ENCODE data around the gene ZNF526. TPM values are rescaled to one million over a fixed set of nuclear protein-coding genes. Genes with fewer than 3 reads are reported as not detected.
"Not testable (repeated sequence)": the region's sequence is repeated elsewhere in the genome, so short reads cannot be mapped to it uniquely, and the experiment has no call there.

ZNF526 gene
- total RNA-seq, 1 donor from 2014 or later: 7.8 TPM

- Histone ChIP-seq H3K27ac (ENCODE audit: low read depth, low read length) (peak overlapping the region; percentile 36), H3K27me3 (ENCODE audit: control insufficient read depth in 3 of 3, insufficient read depth in 3 of 3, low read length in 3 of 3) (peaks cover 0 to 38% (median 25%) of the 10 kb centered on the region in 3 donors), H3K4me1 (ENCODE audit: control insufficient read depth in 3 of 3, insufficient read depth in 3 of 3, low read length in 3 of 3) (peaks cover 36 to 50% (median 43%) of the 10 kb centered on the region in 3 donors), H3K9me3 (ENCODE audit: control insufficient read depth in 3 of 3, low read length in 3 of 3) (no peaks in the 10 kb centered on the region), H3K9ac (ENCODE audit: low read depth in 1 of 3, low read length in 3 of 3) (peak overlapping the region in 1 of 3 donors; percentile 66), H3K4me3 (ENCODE audit: low read length in 3 of 3) (peak overlapping the region in 2 of 3 donors; percentile 10 to 13), H3K36me3 (ENCODE audit: control insufficient read depth in 3 of 3, insufficient read depth in 3 of 3, low read length in 3 of 3) (peaks cover 0 to 9% (median 4%) of the 10 kb centered on the region in 3 donors)
Measured at GRCh38 chr19:42251572-42252358, 31.7 kb downstream of the ZNF526 start.

DNA sequence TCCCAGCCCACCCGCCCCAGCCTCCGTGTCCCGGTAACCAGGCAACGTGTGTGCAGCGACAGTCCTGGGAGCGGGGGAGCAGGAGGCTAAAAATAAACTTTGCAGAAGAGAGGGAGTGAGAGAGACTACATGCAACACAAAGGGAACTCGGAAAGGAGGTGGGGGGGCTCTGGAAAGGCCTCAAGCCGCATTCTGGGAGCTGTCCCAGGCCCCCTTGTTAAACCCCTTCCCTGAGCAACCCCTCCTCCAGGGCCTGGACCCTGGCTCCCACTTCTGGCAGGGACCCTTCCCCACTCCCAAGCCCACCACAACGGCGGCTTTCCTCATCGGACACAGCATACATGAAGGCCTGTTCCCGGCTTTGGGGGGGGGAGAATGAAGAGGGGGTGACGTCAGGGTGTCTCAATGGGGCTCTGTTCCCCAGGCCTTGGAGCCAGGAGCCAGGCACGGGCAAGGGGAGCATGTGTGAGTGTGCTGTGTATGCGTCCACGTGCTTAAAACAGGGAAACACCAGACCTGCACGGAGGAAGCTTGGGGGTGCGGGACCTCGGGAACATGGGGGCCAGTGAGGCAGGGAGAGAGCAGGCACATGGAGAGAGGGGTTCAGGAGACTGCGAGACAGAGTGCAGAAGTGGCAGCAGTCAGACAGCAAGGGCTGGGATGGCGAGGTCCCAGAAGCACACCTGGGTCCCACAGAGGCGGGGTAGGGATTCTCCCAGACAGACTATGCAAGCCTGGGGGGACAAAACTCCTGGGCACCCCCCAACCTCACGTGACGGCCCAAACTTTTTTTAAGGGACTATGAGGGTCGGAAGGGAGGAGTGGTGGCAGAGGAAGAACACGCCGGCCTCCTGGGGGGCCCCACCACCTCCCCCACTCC lies 32.5 kb downstream of the ZNF526 start:
- H3K4me3 ChIP-seq (ENCODE audit: low read length in 3 of 3): peak overlapping the region; percentile 59 to 82 (median 73)
- no peaks in the 10 kb centered on the region for H3K9me3 ChIP-seq (ENCODE audit: control insufficient read depth in 3 of 3, low read length in 3 of 3)
- H3K9ac ChIP-seq (ENCODE audit: low read depth in 1 of 3, low read length in 3 of 3): peak overlapping the region; percentile 71 to 77 (median 77)
- H3K27me3 ChIP-seq (ENCODE audit: control insufficient read depth in 3 of 3, insufficient read depth in 3 of 3, low read length in 3 of 3): peaks cover 0 to 42% (median 27%) of the 10 kb centered on the region in 3 donors
- peaks cover 32 to 46% (median 40%) of the 10 kb centered on the region in 3 donors for H3K4me1 ChIP-seq (ENCODE audit: control insufficient read depth in 3 of 3, insufficient read depth in 3 of 3, low read length in 3 of 3)
- H3K36me3 ChIP-seq (ENCODE audit: control insufficient read depth in 3 of 3, insufficient read depth in 3 of 3, low read length in 3 of 3): peaks cover 0 to 9% (median 4%) of the 10 kb centered on the region in 3 donors
- peak overlapping the region; percentile 76 for H3K27ac ChIP-seq (ENCODE audit: low read depth, low read length)

GRCh38 chr19:42253245-42254088 lies 33.4 kb downstream of the ZNF526 start:
- Histone ChIP-seq H3K27ac (ENCODE audit: low read depth, low read length) (peak overlapping the region; percentile 94), H3K9ac (ENCODE audit: low read depth in 1 of 3, low read length in 3 of 3) (peak overlapping the region; percentile 71 to 77 (median 77)), H3K4me1 (ENCODE audit: control insufficient read depth in 3 of 3, insufficient read depth in 3 of 3, low read length in 3 of 3) (peaks cover 32 to 46% (median 40%) of the 10 kb centered on the region in 3 donors), H3K27me3 (ENCODE audit: control insufficient read depth in 3 of 3, insufficient read depth in 3 of 3, low read length in 3 of 3) (peaks cover 0 to 42% (median 27%) of the 10 kb centered on the region in 3 donors), H3K4me3 (ENCODE audit: low read length in 3 of 3) (peak overlapping the region; percentile 68 to 82 (median 78)), H3K36me3 (ENCODE audit: control insufficient read depth in 3 of 3, insufficient read depth in 3 of 3, low read length in 3 of 3) (peaks cover 0 to 9% (median 4%) of the 10 kb centered on the region in 3 donors), H3K9me3 (ENCODE audit: control insufficient read depth in 3 of 3, low read length in 3 of 3) (no peaks in the 10 kb centered on the region)

DNA sequence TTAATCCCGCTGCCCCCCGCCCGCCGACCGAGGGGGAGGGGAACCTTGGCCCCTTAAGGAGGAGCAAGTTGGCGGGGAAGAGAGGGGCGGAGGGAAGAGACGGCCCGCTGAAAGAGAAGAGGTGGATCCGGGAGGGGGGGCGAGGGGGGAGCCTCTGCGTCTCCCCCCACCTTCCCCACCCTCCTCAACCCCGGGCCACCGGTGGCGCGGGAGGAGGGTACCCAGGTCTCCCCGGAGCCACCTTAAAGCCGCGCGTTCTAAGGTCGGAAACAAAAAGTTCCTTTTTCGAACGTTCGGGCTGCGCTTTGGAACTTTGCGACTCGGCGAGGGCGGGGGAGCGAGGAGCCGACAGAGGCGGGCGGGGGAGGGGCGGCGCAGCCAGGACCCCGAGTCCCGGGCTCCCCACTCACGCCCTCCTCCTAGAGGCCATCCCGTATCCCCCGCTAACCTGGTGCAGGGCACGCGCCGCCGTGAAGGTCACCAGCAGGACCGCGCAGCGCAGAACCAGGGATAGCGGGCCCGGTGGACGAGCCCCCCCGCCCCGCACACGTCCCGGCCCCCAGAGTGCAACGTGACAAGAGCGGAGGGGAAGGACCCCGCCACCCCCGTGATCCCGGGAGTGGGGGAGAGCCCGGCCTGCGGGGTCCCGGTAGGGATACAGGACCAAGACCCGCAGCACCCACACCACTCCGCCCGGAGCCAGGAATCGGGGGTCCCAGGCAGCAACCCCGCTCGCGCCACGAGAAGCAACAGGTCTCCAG lies 34.2 kb downstream of the ZNF526 start:
- peak overlapping the region; percentile 94 for H3K27ac ChIP-seq (ENCODE audit: low read depth, low read length)
- H3K9me3 ChIP-seq (ENCODE audit: control insufficient read depth in 3 of 3, low read length in 3 of 3): no peaks in the 10 kb centered on the region
- H3K4me3 ChIP-seq (ENCODE audit: low read length in 3 of 3): peak overlapping the region; percentile 67 to 78 (median 68)
- H3K9ac ChIP-seq (ENCODE audit: low read depth in 1 of 3, low read length in 3 of 3): peak overlapping the region; percentile 79 to 90 (median 79)
- peaks cover 0 to 42% (median 27%) of the 10 kb centered on the region in 3 donors for H3K27me3 ChIP-seq (ENCODE audit: control insufficient read depth in 3 of 3, insufficient read depth in 3 of 3, low read length in 3 of 3)
- peaks cover 32 to 46% (median 40%) of the 10 kb centered on the region in 3 donors for H3K4me1 ChIP-seq (ENCODE audit: control insufficient read depth in 3 of 3, insufficient read depth in 3 of 3, low read length in 3 of 3)
- H3K36me3 ChIP-seq (ENCODE audit: control insufficient read depth in 3 of 3, insufficient read depth in 3 of 3, low read length in 3 of 3): peaks cover 0 to 9% (median 4%) of the 10 kb centered on the region in 3 donors

GRCh38 chr19:42254850-42255765 lies 35.0 kb downstream of the ZNF526 start, which contains the start of gene ERF:
TSS of gene ERF (minus strand) at chr19:42255128. CDS start at chr19:42254999, 129 bp downstream.
- peaks cover 26 to 40% (median 34%) of the 10 kb centered on the region in 3 donors for H3K4me1 ChIP-seq (ENCODE audit: control insufficient read depth in 3 of 3, insufficient read depth in 3 of 3, low read length in 3 of 3)

DNA sequence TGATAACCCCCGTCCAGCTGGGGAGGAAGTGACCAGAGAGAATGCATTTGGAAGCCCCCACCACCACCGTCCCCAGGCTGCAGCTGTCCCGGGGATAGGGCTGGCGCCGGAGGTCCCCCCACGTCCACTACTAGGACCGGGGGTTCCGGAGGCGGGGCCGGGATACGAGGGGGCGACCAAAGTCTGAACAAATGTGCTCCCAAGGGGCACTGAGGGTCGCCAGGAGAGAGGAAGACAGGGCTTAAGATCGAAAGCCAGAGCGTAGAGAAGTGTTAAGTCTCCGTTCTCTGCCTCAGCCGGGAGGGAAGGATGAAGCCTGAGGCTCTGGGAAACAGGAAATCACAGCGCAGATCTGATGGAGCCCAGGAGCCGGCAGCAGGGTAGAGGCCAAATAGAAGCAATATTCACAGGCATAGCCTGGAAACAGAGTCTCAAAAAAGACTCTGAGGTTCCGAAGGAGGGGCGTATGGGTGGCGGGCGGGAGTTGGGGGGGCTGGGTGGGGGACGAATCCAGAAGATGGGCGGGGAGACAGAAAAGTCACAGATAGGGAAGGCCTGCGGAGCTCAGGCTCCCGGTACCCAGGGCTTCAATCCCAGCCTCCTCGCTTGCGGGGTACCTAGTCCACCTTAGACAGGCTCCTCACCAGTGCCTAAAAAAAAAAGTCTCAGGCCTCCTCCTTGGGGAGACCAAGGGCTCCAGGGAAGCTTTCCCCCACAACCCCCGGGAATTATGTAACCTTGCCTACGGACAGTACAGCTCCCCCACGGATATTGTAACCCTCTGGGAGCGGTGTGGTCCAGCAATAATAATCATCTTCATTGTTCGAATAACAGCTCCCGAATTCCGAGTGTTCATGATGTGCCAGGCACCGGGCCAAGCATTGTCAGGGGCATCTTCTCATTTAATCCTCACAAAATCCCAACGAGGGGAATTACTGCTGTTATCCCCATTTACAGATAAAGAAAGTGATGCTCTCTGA lies 35.9 kb downstream of the ZNF526 start:
- no peaks in the 10 kb centered on the region for H3K36me3 ChIP-seq (ENCODE audit: control insufficient read depth in 3 of 3, insufficient read depth in 3 of 3, low read length in 3 of 3)
- peak overlapping the region; percentile 88 for H3K27ac ChIP-seq (ENCODE audit: low read depth, low read length)
- peak overlapping the region; percentile 63 to 75 (median 69) for H3K4me3 ChIP-seq (ENCODE audit: low read length in 3 of 3)
- H3K27me3 ChIP-seq (ENCODE audit: control insufficient read depth in 3 of 3, insufficient read depth in 3 of 3, low read length in 3 of 3): peaks cover 0 to 33% (median 18%) of the 10 kb centered on the region in 3 donors
- no peaks in the 10 kb centered on the region for H3K9me3 ChIP-seq (ENCODE audit: control insufficient read depth in 3 of 3, low read length in 3 of 3)
- H3K4me1 ChIP-seq (ENCODE audit: control insufficient read depth in 3 of 3, insufficient read depth in 3 of 3, low read length in 3 of 3): peaks cover 18 to 30% (median 24%) of the 10 kb centered on the region in 3 donors
- H3K9ac ChIP-seq (ENCODE audit: low read depth in 1 of 3, low read length in 3 of 3): peak overlapping the region; percentile 70 to 79 (median 74)

More at GRCh38 chr19:42254850-42255765, 35.0 kb downstream of the ZNF526 start, which contains the start of gene ERF:
- Histone ChIP-seq H3K4me3 (ENCODE audit: low read length in 3 of 3) (peak within 1 kb of the TSS; percentile 68 to 78 (median 75)), H3K9me3 (ENCODE audit: control insufficient read depth in 3 of 3, low read length in 3 of 3) (no peaks in the 10 kb centered on the region), H3K9ac (ENCODE audit: low read depth in 1 of 3, low read length in 3 of 3) (peak within 1 kb of the TSS; percentile 79 to 90 (median 79)), H3K36me3 (ENCODE audit: control insufficient read depth in 3 of 3, insufficient read depth in 3 of 3, low read length in 3 of 3) (peaks cover 0 to 2% (median 0%) of the 10 kb centered on the region in 3 donors), H3K27ac (ENCODE audit: low read depth, low read length) (peak within 1 kb of the TSS; percentile 94), H3K27me3 (ENCODE audit: control insufficient read depth in 3 of 3, insufficient read depth in 3 of 3, low read length in 3 of 3) (peaks cover 0 to 42% (median 26%) of the 10 kb centered on the region in 3 donors)

DNA sequence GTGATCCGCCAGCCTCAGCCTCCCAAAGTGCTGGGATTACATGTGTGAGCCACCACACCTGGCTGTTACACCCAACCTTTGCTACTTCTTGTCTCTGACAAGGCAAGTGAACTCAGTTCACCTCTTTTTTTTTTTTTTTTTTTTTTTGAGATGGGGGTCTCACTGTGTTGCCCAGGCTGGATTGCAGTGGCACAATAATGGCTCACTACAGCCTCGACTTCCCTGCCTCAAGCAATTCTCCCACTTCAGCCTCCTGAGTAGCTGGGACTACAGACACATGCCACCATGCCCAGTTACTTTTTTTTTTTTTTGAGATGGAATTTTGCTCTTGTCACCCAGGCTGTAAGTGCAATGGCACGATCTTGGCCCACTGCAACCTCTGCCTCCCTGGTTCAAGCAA lies 37.7 kb downstream of the ZNF526 start:
- H3K27ac ChIP-seq (ENCODE audit: low read depth, low read length); H3K9ac ChIP-seq (ENCODE audit: low read depth in 1 of 3, low read length in 3 of 3); H3K36me3 ChIP-seq (ENCODE audit: control insufficient read depth in 3 of 3, insufficient read depth in 3 of 3, low read length in 3 of 3); H3K9me3 ChIP-seq (ENCODE audit: control insufficient read depth in 3 of 3, low read length in 3 of 3); H3K4me3 ChIP-seq (ENCODE audit: low read length in 3 of 3): not testable (repeated sequence)
- peaks cover 0 to 23% (median 14%) of the 10 kb centered on the region in 3 donors for H3K27me3 ChIP-seq (ENCODE audit: control insufficient read depth in 3 of 3, insufficient read depth in 3 of 3, low read length in 3 of 3)
- peaks cover 5 to 14% (median 11%) of the 10 kb centered on the region in 3 donors for H3K4me1 ChIP-seq (ENCODE audit: control insufficient read depth in 3 of 3, insufficient read depth in 3 of 3, low read length in 3 of 3)

Data from skeletal muscle tissue (tissue), 4 donors.